ENCODE results near the gene SH3TC1.

DNA sequence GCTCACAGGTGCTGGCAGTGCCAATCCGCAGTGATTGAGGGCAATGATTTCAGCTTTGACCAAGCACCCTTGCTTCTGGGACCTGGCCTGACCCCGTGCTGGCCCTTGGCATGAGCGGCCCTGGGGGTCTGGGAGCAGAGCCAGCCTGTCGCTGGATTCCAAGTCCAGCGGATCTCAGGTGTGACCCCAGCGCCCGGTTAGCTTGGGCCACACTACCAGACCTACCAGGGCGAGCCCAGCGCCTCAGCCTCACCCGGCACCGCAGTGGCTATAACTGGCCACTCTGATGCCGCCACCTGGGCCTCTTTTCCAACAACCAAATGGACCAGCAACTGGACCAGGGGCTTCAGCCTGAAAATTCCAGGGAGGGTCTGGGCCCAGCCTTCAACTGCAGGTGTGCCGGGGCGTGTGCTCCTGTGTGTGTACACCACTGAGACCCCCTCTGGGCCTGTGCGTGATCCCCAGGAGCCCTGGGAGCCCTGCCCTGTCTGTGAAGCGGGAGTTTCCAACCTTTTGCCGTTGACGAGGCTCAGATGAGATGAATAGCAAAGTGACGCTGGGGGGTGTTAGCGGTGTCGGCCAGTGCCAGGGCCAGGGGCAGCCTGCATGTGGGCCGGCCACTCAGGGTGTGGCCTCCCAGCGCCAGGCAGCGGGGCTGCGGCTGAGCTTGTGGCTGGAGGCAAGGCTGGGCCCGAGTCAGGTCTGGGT lies 658 bp downstream of the SH3TC1 start:
- TF ChIP-seq, protein P1, sequence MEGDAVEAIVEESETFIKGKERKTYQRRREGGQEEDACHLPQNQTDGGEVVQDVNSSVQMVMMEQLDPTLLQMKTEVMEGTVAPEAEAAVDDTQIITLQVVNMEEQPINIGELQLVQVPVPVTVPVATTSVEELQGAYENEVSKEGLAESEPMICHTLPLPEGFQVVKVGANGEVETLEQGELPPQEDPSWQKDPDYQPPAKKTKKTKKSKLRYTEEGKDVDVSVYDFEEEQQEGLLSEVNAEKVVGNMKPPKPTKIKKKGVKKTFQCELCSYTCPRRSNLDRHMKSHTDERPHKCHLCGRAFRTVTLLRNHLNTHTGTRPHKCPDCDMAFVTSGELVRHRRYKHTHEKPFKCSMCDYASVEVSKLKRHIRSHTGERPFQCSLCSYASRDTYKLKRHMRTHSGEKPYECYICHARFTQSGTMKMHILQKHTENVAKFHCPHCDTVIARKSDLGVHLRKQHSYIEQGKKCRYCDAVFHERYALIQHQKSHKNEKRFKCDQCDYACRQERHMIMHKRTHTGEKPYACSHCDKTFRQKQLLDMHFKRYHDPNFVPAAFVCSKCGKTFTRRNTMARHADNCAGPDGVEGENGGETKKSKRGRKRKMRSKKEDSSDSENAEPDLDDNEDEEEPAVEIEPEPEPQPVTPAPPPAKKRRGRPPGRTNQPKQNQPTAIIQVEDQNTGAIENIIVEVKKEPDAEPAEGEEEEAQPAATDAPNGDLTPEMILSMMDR (IDR thresholded peaks at IDR 0.05) = no peak
- TF ChIP-seq EP300 (IDR thresholded peaks at IDR 0.05) (no peak), POLR2A (IDR thresholded peaks at IDR 0.05) (no peak)

Data from gastroesophageal sphincter (tissue), 3 donors.